GM19043 (cell line): ENCODE measurements around the gene SLCO2B1.

Experiments used
- ATAC-seq: cut with Tn5 transposase; IDR thresholded peaks from one replicate; pipeline ENCODE4 v1.9.1; 2021; ENCODE audit warnings: low read depth; ENCODE audit not compliant: unreplicated experiment

SLCO2B1 gene

DNA sequence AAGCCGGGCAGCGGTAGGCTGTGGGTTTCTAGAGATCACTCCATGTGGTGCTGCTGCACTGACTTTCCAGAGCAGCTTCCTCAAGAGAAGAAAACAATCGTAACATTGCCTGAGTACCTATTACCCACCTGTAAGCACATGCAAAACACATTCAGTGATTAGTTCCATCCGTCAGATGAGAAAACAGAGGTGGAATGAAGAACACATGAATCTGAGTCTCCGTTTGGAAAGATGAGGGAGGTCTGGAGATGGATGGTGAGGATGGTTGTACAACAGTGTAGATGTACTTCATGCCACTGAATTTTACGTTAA is 7.5 kb upstream of the SLCO2B1 start:
- no peak for ATAC-seq

DNA sequence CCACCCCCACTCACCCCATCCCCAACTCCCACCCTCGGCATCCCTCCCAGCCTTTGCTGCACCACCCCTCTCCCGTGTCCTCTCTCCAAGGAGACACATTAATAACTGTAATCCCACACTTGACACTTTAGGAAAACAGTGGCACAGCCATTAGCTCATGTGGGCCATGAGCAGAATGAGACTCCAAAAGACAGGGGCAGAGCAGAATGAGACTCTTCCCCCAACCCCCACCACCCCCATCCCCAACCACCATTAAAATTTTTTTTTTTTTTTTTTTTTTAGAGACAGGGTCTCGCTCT is 6.2 kb upstream of the SLCO2B1 start:
- ATAC-seq = no peak

DNA sequence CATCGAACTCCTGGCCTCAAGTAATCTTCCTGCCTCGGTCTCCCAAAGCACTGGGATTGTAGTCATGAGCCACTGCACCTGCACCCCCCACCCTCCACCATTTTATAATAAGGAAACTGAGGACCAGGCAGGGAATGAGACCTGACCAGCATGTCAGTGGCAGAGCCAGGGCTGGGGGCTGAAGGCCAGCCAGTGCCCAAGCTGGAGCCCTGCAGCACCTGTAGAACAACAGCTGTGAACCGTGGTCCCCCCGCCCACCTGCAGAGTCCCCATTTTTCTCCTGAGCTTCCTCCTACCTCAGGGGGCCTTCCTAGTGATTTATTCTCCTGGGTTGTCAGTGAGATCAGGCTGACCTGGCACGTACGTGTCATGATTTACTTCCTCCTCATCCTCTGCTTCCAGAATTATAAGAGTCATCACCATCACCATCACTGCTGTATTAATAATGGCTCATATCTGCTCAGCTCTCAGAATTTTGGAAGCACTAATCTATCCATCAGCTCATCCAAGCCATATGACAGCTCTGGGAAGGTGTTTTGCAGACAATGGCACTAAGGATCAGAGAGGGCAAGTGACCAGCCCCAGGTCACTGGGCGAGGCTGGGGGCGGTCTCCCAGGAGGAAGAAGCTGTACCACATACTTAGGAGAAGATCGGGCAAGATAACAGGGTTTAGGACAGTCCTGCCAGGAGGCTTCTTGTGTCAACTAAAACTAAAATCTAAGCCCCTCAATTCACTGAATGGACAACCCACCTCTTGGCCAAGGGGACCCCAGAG is 5.5 kb upstream of the SLCO2B1 start:
- no peak for ATAC-seq

DNA sequence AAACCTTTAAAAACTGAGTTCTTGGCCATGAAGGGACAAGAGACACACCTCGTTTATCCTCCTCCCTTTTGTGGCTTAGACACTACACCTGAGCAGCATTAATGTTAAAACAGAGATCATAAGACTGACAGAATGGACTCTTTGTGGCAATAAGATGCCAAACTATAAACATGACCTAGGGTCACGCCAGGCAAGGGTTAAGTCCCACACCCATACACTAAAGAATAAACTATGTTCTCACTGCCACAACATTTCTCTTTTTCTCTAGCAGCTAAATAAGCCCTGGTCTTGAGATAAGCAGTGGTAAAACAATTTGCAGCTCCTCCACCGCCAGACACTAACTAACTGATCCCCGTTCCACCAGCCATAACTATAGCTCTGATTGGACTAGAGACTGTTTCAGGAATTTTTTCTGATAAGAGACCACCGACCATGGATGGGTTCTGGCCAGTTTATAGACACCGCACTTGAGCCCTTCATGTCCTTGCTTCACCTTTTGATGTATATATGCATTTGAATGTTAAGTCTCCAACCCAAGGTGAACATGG is 4.9 kb upstream of the SLCO2B1 start:
- ATAC-seq = no peak

DNA sequence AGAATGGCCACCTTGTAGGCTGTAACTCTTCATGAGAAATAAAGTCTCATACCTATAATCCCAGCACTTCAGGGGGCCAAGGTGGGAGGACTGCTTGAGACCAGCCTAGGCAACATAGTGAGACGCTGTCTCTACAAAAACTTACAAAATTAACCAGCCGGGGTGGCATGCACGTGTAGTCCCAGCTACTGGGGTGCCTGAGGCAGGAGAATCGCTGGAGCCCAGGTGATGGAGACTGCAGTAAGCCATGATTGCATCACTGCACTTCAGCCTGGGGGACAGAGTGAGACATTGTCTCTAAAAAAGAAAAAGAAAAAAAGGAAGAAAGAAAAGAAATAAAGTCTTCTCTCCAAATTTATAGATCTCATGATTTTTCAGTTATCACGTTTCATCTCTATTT is 4.2 kb upstream of the SLCO2B1 start:
- ATAC-seq = no peak

DNA sequence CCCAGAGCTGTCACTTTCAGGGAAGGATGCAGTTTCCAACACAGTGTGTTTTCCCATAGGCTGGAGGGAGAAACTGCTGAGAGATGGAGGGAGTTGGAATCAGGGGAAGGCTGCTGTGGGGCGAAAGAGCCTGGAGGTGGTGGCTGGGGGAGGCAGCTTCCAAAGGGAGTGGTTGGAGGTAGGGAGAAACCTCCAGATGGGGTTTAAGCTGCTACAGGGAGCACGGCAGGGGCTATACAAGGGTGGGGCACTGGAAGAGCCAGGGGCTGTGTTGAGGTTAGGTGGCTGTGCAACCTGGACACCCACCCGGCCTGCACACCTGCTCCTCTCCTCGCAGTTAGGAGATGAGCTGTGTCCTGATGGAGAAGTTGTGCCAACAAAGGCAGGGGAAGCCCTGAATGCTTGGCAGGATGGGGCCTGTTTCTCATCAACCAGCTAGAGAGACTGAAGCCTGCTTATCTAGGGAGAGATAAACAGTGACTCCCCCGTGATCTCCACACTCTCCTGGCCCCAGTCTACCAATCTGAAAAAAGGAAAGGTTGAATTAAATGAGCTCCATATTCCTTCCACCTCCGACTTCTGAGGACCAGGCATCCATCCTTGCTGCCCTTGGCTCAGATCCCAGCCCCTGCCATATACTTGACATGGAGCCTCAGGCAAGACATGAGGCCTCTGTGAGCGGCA is 3.6 kb upstream of the SLCO2B1 start:
- no peak for ATAC-seq

DNA sequence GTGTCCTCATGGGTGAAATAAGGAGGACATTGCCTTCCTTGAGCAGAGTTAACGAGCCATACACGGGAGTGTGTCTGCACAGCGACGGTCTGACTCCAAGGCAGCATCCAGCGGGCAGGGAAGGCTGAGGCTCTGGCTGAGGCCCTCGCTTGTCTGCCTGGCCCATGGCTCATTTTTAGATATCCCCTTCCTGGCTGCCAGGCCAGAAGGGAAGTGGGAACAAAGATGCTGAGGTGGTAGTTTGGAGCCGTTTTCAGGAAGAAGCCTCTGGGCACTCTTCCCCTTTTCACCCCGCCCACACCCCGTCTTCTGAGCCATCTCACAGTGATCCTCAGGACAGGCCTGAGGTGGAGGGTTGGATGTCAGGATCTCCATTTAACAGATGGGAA is 3.0 kb upstream of the SLCO2B1 start:
- ATAC-seq = no peak

DNA sequence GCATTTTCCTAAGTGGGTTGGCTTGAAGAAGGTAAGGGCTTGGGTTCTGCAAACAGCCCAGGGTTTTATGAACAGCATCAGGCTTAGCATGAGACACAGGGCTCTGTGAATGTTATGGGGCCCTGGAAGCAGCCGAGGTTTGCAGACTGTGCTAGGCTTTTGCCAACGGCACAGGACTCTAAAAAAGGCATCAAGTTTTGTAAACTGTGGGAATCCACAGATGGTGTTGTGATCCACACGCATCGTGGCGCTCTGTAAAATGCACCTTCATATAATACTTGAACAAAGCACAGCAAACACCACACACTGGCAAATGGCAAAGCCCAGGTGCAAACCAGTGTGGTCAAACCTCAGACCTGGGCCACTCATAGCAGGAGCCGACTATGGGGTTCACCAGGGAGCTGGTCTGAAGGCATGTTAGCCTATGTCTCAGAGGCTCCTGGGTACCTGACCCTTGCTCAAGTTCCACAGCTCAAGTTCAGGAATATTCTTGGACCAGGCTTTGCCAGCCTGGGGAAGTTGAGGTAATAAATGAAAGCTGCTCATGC is 2.4 kb upstream of the SLCO2B1 start:
- ATAC-seq = no peak

DNA sequence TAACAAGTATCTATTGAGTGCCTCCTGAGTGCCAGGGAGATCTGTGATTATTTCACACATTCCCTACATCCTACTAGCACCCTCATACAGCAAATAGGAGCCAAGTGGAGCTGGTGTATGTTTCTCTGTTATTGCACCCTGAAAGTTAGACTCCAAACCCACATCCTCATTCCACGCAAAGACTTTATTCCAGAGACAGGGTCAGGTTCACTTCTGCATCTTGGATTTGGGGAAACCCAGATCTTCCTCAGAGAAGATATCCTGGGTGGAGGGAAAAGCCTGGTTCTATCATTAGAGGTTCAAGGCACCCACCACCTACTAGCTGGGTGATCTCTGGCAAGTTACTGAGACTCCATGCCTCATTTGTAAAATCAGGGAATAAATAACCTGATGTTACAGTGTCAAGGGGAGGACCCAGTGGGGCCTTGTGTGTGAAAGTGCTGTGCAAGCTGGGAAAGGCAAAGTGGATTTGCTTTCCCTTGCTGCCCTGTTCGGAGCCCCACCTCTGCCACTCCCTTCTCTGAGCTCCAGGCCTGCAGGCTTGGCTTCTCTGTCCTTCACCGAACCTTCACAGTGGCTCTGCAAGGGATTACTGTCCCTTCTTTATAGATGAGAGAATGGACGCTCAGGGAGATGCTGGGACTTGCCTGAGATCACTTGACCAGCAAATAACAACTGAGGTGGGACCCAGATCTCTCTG is 991 bp upstream of the SLCO2B1 start:
- no peak for ATAC-seq

DNA sequence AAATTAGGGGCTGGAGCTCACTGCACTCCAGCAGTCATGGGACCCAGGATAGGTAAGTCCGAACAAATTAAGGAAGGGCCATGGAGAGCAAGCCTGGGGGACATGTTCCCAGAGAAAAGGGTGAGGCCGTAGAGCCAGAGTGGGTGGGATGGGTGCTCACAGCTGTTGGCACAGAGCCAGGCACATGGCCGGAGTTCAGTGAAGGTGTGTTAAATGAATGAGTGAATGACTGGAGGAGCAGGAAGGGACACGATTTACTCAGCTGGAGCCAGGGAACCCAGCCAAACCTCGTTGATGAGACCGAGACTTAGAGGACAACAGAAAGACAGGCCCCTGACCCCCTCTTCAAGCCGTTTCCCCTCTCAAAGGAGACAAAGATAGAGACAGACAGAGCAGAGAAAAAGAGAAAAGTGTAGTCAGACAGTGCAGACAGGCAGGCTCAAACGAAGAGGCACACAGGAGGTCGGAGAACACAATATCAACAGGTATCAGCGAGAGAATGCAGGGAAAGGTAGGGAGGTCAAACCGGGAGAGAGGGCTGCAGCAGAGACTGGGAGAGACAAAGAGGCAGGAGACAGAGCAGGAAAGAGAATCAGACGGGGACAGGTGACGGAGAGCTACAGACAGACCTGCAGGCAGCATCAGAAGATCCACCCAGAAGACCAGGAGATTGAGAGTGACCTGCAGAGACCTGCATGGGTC is 590 bp downstream of the SLCO2B1 start:
- no peak for ATAC-seq

DNA sequence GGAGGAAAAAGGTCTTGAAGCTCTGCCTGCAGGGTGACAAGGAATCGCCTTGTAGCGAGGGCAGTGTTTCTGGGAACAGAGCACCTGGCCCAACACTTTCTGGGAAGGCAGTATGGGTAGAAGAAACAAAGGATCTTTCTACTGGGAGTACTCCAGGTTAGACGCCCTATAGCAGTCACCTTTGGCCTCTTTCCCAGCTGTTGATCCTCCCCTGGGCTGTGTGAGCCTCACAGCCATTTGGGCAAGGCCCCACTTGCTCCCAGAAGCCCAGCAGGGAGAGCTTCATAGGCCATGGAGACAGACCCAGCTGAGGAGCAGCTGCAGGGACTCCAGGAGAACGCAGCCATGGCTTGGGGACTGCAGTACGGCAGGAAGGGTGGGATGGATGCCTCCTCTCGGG is 1.2 kb downstream of the SLCO2B1 start:
- no peak for ATAC-seq

DNA sequence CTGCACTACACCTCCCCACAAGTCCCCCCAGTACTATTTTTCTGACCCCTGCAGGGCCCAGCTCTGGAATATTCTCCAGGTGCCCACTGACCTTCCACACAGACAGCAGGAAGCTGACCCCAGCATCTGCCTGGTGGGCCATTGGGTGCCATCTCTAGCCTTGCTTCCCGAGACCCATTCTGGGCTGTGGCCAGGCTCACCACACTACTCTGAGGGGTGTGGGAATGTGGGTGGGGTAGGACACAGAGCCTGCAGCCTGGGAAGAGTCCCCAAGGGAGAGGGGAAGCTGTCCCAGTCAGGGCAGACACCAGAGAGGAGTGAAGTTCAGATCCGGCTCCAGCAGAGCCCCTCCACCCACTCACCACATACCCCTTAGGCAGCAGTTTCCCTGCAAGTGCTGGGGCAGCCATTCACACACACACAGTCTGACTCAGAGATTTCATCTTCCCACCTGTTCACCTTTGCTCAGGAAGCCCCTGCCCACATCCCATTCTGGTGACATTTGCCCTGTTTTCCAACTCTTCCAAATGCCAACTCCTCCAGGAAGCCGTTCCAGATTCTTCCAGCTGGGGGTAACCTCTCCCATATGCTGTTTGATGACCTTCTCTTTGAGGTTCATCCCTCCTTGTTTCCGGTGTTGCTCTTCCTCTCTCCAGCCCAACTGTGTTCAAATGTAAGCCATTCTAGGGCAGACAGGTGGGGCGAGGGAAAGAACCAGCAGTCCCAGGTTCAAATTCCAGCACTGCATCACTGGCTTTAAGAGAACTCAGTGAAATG is 1.9 kb downstream of the SLCO2B1 start:
- no peak for ATAC-seq

DNA sequence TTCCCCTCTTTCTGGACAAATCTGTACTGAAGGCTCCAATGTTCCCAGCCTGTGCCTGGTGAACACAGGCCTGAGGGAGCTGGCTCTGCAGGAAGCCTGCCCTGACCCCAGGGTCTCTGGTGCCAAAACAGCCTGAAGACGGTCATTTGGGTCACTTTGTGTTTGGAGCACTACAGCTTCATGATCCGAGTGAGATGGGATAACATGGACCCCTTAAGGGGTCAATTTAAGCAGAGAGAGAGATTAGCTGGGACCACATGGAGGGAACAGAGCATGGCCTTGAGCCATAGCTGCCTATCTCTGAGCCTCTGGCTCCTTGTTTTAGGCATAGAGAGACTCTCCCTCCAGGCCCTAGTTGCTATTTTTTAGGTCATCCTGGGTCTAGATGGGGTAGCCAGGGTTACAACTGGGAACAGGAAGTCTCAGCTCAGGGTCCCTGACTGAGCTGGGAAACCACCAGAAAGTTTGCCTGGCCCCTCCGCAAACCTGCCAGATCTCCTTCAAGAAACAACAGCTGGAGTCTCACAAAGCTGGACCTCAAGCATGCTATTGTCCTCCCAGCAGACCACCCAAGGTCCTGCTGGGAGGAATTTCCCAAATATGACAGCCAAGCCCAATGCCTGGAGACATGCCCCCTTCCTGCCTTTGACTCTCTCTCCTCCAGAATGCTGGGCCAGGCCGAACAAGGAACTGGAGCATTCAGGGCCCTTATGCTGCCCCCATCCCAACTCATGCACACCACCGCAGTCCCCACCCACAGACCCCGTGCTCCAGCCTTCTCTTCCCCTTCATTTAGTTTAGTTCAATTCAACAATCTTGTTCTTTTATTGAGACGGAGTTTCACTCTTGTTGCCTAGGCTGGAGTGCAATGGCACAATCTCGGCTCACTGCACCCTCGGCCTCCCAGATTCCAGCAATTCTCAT is 4.0 kb downstream of the SLCO2B1 start:
- no peak for ATAC-seq

DNA sequence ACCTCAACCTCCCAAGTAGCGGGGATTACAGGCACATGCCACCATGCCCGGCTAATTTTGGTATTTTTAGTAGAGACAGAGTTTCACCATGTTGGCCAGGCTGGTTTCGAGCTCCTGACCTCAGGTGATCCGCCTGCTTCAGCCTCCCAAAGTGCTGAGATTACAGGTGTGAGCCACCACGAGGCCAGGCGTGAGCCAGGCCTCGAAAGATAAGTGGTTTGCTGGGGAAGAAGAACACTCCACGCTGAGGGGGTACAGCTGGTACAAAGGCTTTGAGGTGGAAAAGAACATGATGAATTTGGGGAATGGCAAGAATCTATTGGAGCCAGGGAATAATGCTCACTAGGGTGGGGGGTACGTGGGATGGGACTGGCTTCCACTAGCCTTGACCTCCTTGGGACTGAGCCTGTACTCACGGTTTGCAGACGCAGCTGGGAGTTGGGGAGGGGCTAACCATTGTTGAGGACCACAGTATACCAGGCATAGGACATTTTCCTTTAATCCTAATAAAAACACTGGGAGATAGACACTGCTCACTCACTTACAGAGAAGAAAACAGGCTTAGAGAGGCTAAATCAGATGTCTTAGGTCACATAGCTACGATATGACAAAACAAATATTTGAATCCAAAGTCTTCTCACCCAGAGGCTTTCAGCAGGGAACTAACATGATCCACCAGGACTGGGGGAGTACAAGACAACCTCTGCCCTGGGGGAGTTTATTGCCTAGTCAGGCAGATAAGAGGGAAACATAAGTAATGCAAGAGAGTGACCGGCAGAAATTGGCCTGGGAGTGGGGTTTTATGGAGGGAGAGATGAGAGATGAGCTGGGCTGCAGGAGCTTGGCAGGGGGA is 4.9 kb downstream of the SLCO2B1 start:
- no peak for ATAC-seq

DNA sequence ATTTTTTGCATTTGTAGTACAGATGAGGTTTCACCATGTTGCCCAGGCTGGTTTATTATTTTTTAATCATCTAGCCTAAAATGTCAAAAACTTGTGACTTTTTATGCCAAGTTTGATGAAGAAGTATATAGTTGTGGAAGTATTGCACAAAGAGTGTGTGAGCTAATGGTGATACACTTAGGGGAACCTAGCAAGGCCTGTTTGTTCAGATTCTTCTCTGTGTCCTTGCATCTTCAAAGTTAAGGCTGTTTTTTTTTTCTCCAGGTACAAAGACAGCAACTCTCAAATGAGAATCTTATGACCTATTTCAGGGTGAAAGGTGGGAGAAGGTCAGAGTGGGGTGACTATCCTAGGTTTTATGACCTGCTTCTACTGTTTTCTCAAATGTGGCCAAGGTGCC is 7.3 kb downstream of the SLCO2B1 start:
- ATAC-seq = no peak

DNA sequence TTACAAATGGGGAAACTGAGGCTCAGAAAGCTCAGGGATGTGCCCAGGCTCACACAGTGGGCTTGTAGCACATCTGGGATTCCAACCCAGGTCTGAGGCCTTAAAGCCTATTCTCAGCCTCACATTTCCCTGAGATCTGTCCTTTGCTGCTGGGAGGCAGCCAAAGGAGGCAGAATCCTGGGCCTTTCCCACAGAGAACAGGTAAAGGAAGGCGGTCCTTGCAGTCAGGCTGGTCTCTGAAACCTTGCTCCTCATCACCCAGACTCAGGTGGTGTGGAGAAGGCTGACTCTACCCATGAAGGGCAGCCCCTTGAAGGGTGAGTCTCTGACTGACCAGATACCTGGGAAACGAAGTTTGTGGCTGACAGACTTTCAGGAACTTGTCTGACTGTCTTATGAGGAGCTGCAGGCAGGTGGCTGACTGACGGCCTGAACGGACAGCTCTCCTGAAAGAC is 7.8 kb downstream of the SLCO2B1 start:
- no peak for ATAC-seq

DNA sequence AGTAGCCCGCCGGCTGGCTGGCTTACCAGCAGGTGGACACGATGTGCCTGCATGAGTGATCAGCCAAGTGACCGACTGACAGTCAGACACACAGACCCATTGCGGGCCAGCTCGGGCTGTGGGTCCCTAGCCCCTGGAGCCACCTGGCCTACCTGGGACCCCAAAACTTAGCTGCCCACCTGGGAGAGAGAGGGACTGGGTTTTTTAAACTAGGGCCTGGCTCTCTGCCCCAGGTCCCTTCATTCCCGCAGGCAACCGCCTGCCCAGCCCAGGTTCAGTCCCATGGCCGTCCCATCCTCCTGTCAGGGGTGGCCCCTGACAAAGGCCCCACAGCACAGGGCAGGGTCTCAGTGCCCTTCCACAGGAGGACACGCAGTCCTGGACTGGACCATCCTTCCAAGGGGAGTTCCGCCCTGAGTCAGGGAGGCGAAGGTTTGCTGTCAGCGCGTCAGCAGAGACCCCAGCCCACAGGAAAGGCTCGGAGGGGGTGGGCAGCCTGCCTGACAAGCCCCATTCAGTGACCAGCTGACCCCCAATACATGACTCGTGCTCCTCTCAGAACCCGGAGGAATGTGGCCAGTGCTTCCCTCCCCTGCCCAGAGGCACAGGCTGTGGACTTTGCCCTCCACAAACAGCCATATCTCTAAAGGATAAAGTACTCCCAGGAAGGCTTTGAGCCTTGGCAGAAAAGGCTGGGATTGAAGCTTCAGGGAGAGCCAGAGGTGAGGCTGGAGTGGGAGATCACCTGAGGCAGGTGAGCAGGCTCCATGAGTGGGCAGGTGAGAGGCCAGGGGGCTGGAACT is 8.4 kb downstream of the SLCO2B1 start:
- ATAC-seq = no peak
